ENCODE results near the gene CHP1.
"Not testable (repeated sequence)": the region's sequence is repeated elsewhere in the genome, so short reads cannot be mapped to it uniquely, and the experiment has no call there.

CHP1 gene

GRCh38 chr15:41230650-41231421, at the start of gene CHP1, which contains the start of gene EXD1:
TSS of gene CHP1 (plus strand) at chr15:41231268. CDS start at chr15:41231383, 115 bp downstream.
TSS of gene EXD1 (minus strand) at chr15:41230757. CDS start at chr15:41226575, 4,182 bp downstream.
- H3K9me3 Mint-ChIP-seq: no peaks in the 10 kb centered on the region
- peak within 1 kb of the TSS; percentile 92 for H3K27ac Mint-ChIP-seq
- H3K4me1 Mint-ChIP-seq (ENCODE audit: low read depth): peaks cover 31% of the 10 kb centered on the region
- peak within 1 kb of the TSS; percentile 87 for H3K4me3 Mint-ChIP-seq
- no peaks in the 10 kb centered on the region for H3K36me3 Mint-ChIP-seq (ENCODE audit: low read depth)
- H3K27me3 Mint-ChIP-seq: no peaks in the 10 kb centered on the region

- Mint-ChIP-seq H3K27me3 (no peaks in the 10 kb centered on the region), H3K4me1 (ENCODE audit: low read depth) (no peaks in the 10 kb centered on the region), H3K36me3 (ENCODE audit: low read depth) (no peaks in the 10 kb centered on the region), H3K27ac (no peak overlapping the region), H3K4me3 (no peak overlapping the region), H3K9me3 (no peaks in the 10 kb centered on the region)
These were observed 48.8 kb upstream of the CHP1 start for GRCh38 chr15:41182266-41182665.

DNA sequence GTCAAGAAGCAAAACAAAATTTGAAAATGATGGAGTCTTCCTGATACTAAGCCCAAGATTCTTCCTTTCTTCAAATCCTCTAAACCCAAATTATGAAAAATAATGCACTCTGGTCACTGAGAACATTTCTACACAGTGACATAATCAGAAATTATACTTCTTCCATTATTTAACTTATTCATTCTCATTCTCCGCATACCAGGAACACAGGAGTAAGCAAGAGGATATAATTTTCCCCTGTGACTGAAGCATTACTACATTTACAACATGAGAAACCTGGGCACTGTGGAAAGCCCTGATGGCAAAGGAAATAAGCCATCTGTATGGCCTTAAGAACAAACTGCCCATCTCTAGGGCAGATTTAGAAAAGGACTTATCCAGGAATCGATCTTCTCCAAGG, 47.5 kb upstream of the CHP1 start:
- Mint-ChIP-seq H3K27ac (no peak overlapping the region), H3K27me3 (no peaks in the 10 kb centered on the region), H3K36me3 (ENCODE audit: low read depth) (no peaks in the 10 kb centered on the region), H3K9me3 (no peaks in the 10 kb centered on the region), H3K4me3 (no peak overlapping the region), H3K4me1 (ENCODE audit: low read depth) (no peaks in the 10 kb centered on the region)

DNA sequence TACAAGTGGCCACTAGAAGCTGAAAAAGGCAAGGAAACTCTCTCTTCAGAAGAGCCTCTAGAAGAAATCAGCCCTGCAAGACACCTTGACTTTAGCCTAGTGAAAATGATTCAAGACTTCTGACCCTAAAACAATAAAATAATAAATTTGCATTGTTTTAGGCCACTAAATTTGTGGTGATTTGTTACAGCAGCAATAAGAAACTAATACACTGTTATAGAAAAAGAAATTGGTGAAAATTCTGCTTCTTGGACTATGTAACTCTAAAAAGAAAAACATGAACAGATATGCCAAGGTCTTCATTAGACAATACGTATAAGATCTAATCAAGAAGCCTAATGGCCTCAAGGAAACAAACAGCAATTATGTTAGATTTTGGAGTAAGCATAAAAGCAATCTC, 36.6 kb upstream of the CHP1 start:
- Mint-ChIP-seq H3K4me3 (no peak overlapping the region), H3K36me3 (ENCODE audit: low read depth) (no peaks in the 10 kb centered on the region), H3K27me3 (no peaks in the 10 kb centered on the region), H3K4me1 (ENCODE audit: low read depth) (no peaks in the 10 kb centered on the region), H3K27ac (no peak overlapping the region), H3K9me3 (no peaks in the 10 kb centered on the region)

DNA sequence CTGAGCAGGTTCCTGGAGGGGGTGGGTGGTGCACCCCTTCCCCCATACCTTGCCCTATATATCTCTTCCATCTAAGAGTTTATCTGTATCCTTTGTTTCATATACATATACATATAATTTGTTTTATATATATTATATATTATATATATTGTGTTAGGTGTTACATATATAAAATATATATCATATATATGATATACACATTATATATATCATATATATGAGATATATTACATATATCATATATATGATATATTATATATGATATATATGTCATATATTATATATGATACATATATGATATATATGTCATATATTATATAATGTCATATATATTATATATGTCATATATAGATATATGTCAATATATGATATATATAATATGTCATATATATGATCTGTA, 31.6 kb upstream of the CHP1 start:
- Mint-ChIP-seq H3K27ac (no peak overlapping the region), H3K27me3 (peaks cover 3% of the 10 kb centered on the region), H3K36me3 (ENCODE audit: low read depth) (no peaks in the 10 kb centered on the region), H3K4me3 (no peak overlapping the region), H3K4me1 (ENCODE audit: low read depth) (no peaks in the 10 kb centered on the region), H3K9me3 (no peaks in the 10 kb centered on the region)

GRCh38 chr15:41203395-41203794, 27.7 kb upstream of the CHP1 start:
- Mint-ChIP-seq H3K4me1 (ENCODE audit: low read depth) (no peaks in the 10 kb centered on the region), H3K9me3 (no peaks in the 10 kb centered on the region), H3K36me3 (ENCODE audit: low read depth) (no peaks in the 10 kb centered on the region), H3K27me3 (peaks cover 3% of the 10 kb centered on the region), H3K4me3 (no peak overlapping the region), H3K27ac (no peak overlapping the region)

- no peaks in the 10 kb centered on the region for H3K9me3 Mint-ChIP-seq
These were observed 25.8 kb upstream of the CHP1 start for GRCh38 chr15:41205315-41205714.

GRCh38 chr15:41207687-41208448, 23.2 kb upstream of the CHP1 start:
- Mint-ChIP-seq H3K27ac (no peak overlapping the region), H3K27me3 (peaks cover 4% of the 10 kb centered on the region), H3K4me3 (no peak overlapping the region), H3K9me3 (no peaks in the 10 kb centered on the region), H3K36me3 (ENCODE audit: low read depth) (no peaks in the 10 kb centered on the region), H3K4me1 (ENCODE audit: low read depth) (no peaks in the 10 kb centered on the region)

More at GRCh38 chr15:41205315-41205714, 25.8 kb upstream of the CHP1 start:
- H3K4me3 Mint-ChIP-seq: no peak overlapping the region
- H3K36me3 Mint-ChIP-seq (ENCODE audit: low read depth): no peaks in the 10 kb centered on the region
- no peaks in the 10 kb centered on the region for H3K4me1 Mint-ChIP-seq (ENCODE audit: low read depth)
- H3K27me3 Mint-ChIP-seq: peaks cover 3% of the 10 kb centered on the region
- no peak overlapping the region for H3K27ac Mint-ChIP-seq

DNA sequence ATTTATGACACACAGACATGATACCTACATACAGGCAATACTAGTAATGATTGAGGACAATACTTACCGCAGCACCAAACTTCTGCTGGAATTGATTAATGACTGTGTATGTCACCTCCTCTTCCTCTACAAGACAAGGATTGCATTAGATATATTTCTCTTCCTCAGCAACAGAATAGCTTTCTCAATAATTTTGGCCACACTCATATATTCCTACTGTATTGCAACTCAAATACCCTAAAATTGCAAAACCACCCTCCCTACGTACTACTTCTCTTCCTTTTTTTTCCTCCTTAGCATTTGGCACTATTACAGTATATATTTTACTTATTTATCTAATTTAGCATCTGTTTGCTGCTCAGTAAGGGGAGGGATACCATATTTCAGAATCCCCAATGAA, 15.4 kb upstream of the CHP1 start:
- Mint-ChIP-seq H3K4me1 (ENCODE audit: low read depth) (no peaks in the 10 kb centered on the region), H3K4me3 (no peak overlapping the region), H3K36me3 (ENCODE audit: low read depth) (no peaks in the 10 kb centered on the region), H3K9me3 (no peaks in the 10 kb centered on the region), H3K27ac (no peak overlapping the region), H3K27me3 (peaks cover 16% of the 10 kb centered on the region)

- Mint-ChIP-seq H3K4me1 (ENCODE audit: low read depth) (no peaks in the 10 kb centered on the region), H3K27me3 (peaks cover 17% of the 10 kb centered on the region), H3K9me3 (no peaks in the 10 kb centered on the region), H3K27ac (no peak overlapping the region), H3K4me3 (no peak overlapping the region), H3K36me3 (ENCODE audit: low read depth) (no peaks in the 10 kb centered on the region)
These were observed 12.2 kb upstream of the CHP1 start for GRCh38 chr15:41218851-41219250.

GRCh38 chr15:41219381-41219780, 11.7 kb upstream of the CHP1 start:
- no peak overlapping the region for H3K27ac Mint-ChIP-seq
- no peaks in the 10 kb centered on the region for H3K36me3 Mint-ChIP-seq (ENCODE audit: low read depth)
- no peaks in the 10 kb centered on the region for H3K4me1 Mint-ChIP-seq (ENCODE audit: low read depth)
- peaks cover 17% of the 10 kb centered on the region for H3K27me3 Mint-ChIP-seq
- H3K4me3 Mint-ChIP-seq: no peak overlapping the region
- H3K9me3 Mint-ChIP-seq: no peaks in the 10 kb centered on the region

- peak overlapping the region; percentile 92 for H3K27ac Mint-ChIP-seq
- H3K27me3 Mint-ChIP-seq: no peaks in the 10 kb centered on the region
- no peaks in the 10 kb centered on the region for H3K36me3 Mint-ChIP-seq (ENCODE audit: low read depth)
- peaks cover 31% of the 10 kb centered on the region for H3K4me1 Mint-ChIP-seq (ENCODE audit: low read depth)
- H3K9me3 Mint-ChIP-seq: no peaks in the 10 kb centered on the region
- peak overlapping the region; percentile 87 for H3K4me3 Mint-ChIP-seq
These were observed 771 bp upstream of the CHP1 start for GRCh38 chr15:41230345-41230649.

DNA sequence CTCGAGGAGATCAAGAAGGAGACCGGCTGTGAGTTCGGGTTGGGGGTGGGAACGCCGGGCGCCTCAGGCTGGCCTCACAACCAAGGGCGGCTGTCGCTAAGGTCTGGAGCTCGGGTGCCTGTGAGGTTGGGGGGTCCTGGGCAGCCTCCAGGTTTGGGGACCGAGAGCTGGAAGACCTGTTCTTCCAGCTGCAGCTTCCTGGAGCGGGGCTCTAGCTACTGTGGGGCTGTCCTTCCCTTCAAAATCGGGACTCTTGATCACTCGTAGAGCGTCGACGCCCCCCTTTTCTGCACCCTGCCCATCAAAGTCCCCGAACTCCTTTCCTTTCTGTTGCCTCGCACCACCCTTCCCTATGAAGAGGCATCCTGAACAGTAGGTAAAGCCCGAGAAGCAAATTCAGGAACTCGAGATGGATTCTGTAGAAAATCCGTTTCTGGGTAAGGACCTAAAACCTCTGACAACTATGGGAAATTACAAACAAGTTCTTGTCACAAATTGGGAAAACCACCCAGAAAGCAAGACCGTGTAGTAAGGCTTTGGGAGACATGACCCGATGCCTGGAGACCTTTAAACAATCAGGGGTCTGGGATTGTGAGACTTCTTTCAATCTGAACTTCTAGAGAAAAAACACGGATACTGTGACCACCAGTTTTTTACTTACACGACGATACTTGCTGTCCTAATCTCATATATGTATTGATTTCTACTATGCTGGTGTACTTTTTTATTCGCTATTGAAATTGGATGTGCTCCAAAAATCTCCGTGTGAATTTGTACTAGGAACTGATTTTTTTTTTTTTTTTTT, 556 bp downstream of the CHP1 start:
- peaks cover 31% of the 10 kb centered on the region for H3K4me1 Mint-ChIP-seq (ENCODE audit: low read depth)
- peak overlapping the region; percentile 87 for H3K4me3 Mint-ChIP-seq
- H3K27ac Mint-ChIP-seq: peak overlapping the region; percentile 92
- no peaks in the 10 kb centered on the region for H3K36me3 Mint-ChIP-seq (ENCODE audit: low read depth)
- no peaks in the 10 kb centered on the region for H3K9me3 Mint-ChIP-seq
- H3K27me3 Mint-ChIP-seq: no peaks in the 10 kb centered on the region

DNA sequence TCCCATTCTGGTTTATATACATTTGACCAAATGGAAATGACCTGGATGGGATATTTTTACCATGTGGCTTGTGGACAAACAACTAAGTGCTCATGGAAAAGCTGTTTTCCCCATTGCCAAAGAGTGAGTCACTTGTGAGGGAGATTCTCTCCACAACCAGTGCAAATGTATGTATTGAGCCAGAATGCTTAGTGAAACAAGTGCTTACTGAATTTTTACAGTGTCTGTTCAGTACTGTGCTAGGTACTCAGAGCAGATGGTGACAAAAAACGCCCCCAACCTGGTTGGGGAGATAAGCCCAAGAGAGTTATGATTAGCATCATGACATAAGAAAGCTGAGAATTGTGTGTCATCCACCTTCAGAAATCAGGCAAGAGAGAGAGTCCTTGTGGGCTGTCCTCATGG, 2.3 kb downstream of the CHP1 start:
- Mint-ChIP-seq H3K27me3 (no peaks in the 10 kb centered on the region), H3K9me3 (no peaks in the 10 kb centered on the region), H3K4me3 (no peak overlapping the region), H3K4me1 (ENCODE audit: low read depth) (peaks cover 35% of the 10 kb centered on the region), H3K36me3 (ENCODE audit: low read depth) (no peaks in the 10 kb centered on the region), H3K27ac (no peak overlapping the region)

- H3K4me1 Mint-ChIP-seq (ENCODE audit: low read depth): peaks cover 34% of the 10 kb centered on the region
- not testable (repeated sequence) for H3K4me3 Mint-ChIP-seq; H3K9me3 Mint-ChIP-seq; H3K27ac Mint-ChIP-seq; H3K27me3 Mint-ChIP-seq; H3K36me3 Mint-ChIP-seq (ENCODE audit: low read depth)
These were observed 4.2 kb downstream of the CHP1 start for GRCh38 chr15:41235228-41235627.
